HG03175 (cell line): ENCODE results near the gene DCAF4.

Experiments
- ATAC-seq: cut with Tn5 transposase; IDR thresholded peaks from one replicate; pipeline ENCODE4 v1.9.1; 2021; ENCODE audit warnings: mild to moderate bottlenecking, moderate library complexity; ENCODE audit not compliant: unreplicated experiment

DCAF4 gene

GRCh38 chr14:72894323-72894622 is 32.0 kb upstream of the DCAF4 start:
- ATAC-seq = no peak

GRCh38 chr14:72894623-72895378 is 31.5 kb upstream of the DCAF4 start:
- ATAC-seq = no peak

DNA sequence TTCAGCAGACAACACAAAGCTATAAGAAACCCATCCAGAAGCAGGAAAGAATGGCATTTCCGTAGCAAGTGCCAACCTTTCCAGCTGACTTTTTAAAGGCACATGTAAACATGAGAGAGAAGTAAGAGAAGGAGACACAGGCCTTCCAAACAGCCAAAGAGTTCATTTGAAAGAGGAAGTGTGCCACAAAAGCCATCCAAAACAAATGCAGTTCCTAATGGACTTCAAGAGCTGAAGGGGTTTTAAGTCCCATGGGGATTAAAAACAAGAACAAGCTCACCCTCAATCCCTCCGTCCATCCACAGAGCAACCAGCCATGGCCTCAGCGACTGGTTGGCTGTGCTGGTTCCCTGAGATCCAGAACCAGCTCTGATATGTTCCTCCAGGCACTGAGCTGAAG is 27.8 kb upstream of the DCAF4 start:
- ATAC-seq = no peak

GRCh38 chr14:72901361-72901760 is 24.9 kb upstream of the DCAF4 start:
- no peak for ATAC-seq

DNA sequence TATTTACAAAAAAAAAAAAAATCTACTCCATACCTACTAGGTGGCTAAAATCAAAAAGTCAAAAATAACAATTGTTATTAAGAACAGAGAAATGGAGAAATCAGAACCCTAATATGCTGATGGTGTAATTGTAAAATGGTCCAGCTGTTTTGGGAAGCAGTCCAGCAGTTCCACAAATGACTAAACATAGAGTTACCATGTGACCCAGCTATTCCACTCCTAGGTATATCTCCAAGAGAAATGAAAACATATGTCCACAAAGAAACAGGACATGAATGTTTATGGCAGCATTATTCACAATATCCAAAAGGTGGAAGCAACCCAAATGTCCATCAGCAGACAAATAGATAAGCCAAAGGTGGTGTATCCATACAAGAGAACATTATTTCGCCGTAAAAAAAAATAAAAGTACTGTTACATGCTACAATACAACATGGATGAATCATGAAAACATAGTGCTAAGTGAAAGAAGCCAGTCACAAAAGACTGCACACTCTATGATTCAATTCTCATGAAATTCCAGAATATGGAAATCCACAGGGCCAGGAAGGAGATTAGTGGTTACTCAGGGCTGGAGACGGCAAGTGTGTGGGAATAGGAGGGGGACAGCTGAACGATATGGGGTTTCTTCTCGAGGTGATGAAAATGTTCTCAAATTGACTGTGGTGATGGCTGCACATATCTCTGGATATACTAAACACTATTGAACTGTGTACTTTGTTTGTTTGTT is 23.3 kb upstream of the DCAF4 start:
- no peak for ATAC-seq

- no peak for ATAC-seq
Observed at GRCh38 chr14:72903716-72904115, 22.5 kb upstream of the DCAF4 start.

GRCh38 chr14:72904218-72904617 is 22.0 kb upstream of the DCAF4 start:
- ATAC-seq = no peak

- ATAC-seq = no peak
Observed at GRCh38 chr14:72904840-72905561, 21.3 kb upstream of the DCAF4 start.

DNA sequence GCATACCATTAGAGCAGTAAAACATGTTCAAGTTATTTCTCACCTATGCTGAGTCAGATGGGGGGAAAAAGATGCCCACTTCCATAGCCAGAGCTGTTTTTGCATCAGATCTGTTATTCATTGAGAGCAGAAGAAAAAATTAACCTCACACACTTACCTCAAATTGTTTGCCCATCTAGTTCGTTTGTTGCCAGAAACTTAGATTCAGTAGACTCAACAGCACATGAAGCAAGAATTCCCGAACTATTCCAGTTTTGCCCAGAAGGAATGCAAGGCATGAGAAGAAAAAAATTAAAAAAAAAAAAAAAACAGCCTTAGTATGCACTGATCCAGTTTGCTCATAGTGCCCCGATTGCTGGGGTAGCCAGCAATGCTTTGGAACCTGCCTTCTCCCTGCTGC is 19.9 kb upstream of the DCAF4 start:
- ATAC-seq = no peak

- no peak for ATAC-seq
Observed at GRCh38 chr14:72906879-72907278, 19.4 kb upstream of the DCAF4 start.

DNA sequence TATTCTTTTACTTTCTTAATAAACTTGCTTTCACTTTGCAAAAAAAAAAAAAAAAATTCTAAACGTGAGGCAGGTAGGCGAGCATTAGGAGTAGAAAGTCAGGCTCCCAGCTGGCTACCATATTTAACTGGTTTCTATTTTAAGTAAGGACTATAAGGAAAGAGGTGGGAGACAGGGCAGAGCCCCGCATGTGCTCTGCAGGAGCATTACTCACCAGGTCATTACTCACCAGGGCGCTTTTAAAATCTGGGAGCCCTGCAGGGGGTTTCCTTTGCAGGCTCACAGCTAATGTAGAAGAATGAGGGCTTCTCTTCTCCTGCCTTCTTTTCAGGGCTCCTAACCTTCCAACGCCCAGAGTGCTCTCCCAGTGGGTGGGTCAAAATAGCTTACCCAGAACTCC is 18.4 kb upstream of the DCAF4 start:
- ATAC-seq = no peak

- no peak for ATAC-seq
Observed at GRCh38 chr14:72909163-72909562, 17.1 kb upstream of the DCAF4 start.

GRCh38 chr14:72913809-72914208 is 12.5 kb upstream of the DCAF4 start:
- ATAC-seq = no peak

- no peak for ATAC-seq
Observed at GRCh38 chr14:72916174-72916573, 10.1 kb upstream of the DCAF4 start.

DNA sequence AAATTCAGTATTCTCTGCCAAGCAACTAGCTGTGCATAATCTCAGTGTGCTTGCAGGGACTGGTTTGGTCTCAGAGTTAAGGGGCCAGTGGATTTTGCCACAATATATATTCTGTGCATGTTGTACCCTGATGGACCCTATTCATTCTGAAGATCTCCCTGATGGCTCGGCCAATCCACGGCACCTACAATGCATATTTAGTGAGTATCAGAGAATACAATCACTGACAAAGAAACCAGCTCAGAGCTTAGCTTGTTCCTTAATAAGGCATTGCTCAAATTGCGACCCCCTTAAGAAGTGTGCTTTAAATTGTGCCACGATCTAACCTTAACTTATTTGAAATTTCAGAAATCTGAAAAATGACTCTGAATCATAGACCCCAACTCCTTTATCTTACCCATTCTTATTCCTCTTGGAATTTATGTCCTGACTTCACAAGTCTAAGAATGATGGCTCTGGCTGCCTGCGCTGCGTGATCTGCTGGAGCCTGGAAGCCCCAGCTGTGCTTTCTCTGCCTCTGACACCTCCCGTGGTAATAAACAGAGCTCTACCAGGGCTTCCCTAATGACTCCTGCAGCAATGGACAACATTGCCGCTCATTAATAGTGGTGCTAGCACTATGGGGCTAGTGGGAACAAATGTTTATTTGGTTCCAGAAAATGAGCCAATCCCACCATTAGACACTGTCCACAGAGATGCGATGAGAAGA is 9.0 kb upstream of the DCAF4 start:
- ATAC-seq = no peak

- no peak for ATAC-seq
Observed at GRCh38 chr14:72920008-72920407, 6.3 kb upstream of the DCAF4 start.

GRCh38 chr14:72921396-72921795 is 4.9 kb upstream of the DCAF4 start:
- ATAC-seq = no peak

- no peak for ATAC-seq
Observed at GRCh38 chr14:72924337-72924736, 1.9 kb upstream of the DCAF4 start.

GRCh38 chr14:72925171-72925759 is 999 bp upstream of the DCAF4 start:
- no peak for ATAC-seq

DNA sequence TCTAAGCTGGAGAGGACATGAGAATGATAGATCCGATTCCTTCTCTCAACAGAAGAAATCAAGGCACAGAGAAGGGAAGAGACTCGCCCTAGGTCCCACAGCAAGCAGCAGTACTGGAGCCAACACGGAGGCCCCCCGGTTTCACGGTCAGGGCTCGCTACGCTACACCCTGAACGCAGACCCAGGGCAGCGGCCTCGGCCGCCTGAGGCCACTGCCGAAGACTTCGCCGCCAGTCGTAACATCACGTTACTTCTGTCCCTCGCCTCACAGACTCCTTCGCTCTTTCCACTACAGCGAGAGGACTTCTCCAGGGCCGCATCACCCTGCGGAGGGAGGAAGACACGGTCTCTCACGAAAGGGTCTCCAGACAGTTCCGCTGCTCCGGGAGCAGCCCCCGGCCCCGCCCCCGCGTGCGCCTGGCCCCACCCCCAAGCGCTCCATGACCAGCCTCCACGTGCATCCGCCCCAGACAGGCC is 411 bp upstream of the DCAF4 start:
- ATAC-seq = peak; percentile 13

DNA sequence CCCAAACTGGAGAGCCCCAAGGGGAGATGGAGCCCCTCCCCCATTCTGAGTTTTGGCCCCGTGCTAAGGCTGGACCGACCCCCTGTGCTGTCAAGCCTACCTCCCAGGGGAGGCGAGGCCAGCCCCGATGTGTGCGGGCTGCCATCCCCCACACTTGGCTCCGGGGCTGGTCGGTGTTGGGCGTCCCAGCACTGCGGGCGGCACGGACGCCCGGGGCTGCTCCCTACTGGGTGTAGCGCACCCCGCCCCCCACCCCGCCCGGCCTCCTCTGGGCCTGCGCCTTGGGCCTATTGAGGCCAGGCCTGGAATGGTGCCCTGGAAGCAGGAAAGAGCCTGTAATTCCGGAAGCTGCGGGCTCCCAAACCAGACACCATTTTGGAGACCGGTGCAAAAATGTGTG is 2.6 kb downstream of the DCAF4 start:
- ATAC-seq = no peak
